HG02884 (cell line): ENCODE results near the gene KCNIP3.

Source experiments
- ATAC-seq: cut with Tn5 transposase; IDR thresholded peaks from one replicate; pipeline ENCODE4 v1.9.1; 2021; ENCODE audit warnings: mild to moderate bottlenecking, moderate library complexity; ENCODE audit not compliant: unreplicated experiment

Gene KCNIP3

GRCh38 chr2:95327861-95328260 is 30.7 kb downstream of the KCNIP3 start:
- ATAC-seq: no peak

- no peak for ATAC-seq
These were observed 31.4 kb downstream of the KCNIP3 start for GRCh38 chr2:95328358-95329125.

- no peak for ATAC-seq
These were observed 32.3 kb downstream of the KCNIP3 start for GRCh38 chr2:95329401-95329800.

GRCh38 chr2:95329891-95330793 is 33.0 kb downstream of the KCNIP3 start:
- ATAC-seq: no peak

DNA sequence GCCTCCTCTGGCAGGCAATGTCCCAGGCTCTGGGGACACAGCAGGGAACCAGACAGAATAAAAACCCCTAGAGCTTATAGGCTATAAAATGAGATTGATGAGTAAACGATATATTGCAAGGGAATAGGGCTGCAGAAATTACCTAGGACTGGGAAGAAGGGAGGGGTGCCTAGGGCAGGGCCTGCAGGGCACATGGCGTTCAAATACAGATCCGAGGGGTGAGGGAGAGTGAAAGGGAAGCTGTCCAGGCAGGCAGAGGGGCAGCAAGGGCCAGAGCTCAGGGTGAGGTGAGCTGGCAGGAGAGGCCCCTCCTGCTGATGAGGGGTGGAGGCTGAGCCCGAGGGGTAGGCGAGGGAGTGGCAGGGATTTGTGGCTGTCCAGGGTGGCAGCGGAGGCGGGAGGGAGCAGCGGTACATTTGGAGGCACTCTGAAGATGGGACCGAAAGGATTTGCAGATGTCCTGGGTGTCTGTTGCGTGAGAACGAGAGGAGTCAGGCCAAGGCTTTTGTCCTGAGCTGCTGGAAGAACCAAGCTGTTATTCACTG is 33.7 kb downstream of the KCNIP3 start:
- no peak for ATAC-seq

GRCh38 chr2:95331606-95332005 is 34.5 kb downstream of the KCNIP3 start:
- ATAC-seq: no peak

DNA sequence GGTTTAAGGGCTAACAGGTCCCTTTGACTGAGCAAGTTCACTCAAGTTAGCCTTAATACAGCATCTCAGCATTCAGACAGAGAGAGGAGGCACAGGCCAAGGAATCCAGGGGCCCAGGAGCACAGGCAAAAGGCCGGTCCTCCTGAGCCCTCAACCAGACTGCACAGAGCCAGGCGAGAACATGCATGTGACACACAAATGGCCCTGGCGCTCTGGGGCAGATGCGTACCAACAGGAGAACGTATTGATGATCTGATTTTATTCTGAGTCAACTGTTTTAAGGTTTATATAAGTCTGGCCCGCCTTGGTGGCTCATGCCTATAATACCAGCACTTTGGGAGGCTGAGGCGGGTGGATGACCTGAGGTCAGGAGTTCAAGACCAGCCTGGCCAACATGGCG is 34.9 kb downstream of the KCNIP3 start:
- ATAC-seq: no peak

GRCh38 chr2:95333056-95333455 is 35.9 kb downstream of the KCNIP3 start:
- ATAC-seq: no peak

GRCh38 chr2:95333888-95334338 is 36.8 kb downstream of the KCNIP3 start:
- ATAC-seq: no peak

DNA sequence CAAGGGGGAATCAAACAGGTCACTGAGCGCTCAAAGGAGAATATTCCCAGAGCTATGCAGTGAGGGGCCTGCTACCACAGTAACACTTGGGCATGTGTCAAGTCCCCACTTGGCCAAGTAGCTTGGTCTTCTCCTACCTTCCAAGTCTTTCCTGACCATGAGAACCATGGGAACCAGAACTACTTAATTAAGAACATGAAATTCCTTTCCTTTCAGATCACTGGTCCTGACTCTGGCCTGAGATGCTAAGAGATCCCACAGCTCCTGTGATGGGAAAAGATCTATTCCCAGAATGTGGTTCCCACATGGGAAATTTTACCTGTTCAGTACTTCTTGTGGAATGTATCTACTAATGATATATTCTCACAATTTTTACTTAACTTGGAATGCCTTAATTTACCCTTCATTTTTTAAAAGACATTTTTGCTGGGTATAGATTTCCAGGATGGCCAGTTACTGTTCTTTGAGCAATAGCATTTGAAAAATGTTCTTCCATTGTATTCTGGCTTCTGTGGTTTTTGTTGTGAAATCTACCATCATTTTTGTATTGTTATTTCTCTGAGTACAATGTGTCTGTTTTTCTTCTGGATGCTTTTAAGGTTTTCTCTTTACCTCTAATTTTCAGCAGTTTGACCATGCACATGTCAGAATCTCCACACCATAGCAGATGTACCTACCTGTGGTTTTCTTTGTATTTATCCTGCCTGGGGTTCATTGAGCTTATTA is 37.9 kb downstream of the KCNIP3 start:
- no peak for ATAC-seq

DNA sequence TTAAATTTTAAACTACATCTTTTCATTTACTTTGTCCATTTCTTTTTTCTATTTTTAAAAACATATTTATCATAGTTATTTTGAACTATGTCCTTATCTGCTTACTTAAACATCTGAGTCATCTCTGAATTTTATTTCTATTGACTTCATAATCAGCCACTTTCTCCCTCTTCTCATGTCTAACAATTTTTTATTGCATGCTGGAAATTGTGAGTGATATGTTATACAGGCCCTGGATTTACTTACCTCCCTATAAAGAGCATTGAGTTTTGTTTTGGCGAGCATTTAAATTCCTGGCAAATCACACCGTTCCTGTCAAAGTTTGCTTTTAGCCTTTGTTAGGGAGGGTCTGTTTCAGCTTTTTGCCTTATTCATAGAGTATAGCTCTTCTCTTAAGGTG is 39.3 kb downstream of the KCNIP3 start:
- ATAC-seq: no peak

- ATAC-seq: no peak
These were observed 40.7 kb downstream of the KCNIP3 start for GRCh38 chr2:95337829-95338228.

DNA sequence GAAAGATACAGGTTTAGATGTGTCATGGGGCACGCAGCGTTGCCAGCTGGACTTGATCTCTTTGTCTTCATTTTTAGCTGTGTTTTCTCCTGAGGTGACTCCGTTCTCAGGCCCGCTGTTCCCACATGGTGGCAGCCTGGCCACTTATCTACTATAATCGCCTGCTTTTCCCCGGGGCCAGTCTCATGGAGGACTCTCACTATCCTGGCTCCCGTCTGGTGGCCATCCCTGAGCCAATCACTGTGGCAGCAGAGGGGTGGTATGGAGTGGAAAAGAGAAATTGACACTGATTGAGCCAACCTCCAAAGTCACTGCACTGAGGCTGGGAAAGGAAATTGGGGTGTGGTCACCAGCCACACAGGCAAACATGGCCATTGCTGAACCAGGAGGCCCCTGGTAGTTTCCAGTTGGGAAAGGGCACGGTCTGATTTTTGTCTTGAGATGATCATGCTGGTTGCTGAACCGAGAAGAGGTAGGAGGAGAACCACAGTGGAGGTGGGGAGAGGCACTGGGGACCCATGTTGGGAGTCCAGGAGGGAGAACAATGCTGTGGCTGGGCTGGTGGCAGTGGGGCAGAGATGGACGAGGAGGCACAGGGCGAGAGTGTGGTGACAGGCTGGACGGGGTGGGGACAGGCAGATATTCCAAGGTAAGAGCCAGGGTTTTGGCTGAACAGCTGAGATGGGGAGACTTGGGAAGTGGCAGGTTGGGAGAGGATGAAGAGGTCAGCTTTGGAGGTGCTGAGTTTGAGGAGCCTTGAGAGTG is 45.6 kb downstream of the KCNIP3 start:
- no peak for ATAC-seq

GRCh38 chr2:95343429-95344214 is 46.5 kb downstream of the KCNIP3 start:
- no peak for ATAC-seq

- ATAC-seq: no peak
These were observed 47.1 kb downstream of the KCNIP3 start for GRCh38 chr2:95344215-95344583.

DNA sequence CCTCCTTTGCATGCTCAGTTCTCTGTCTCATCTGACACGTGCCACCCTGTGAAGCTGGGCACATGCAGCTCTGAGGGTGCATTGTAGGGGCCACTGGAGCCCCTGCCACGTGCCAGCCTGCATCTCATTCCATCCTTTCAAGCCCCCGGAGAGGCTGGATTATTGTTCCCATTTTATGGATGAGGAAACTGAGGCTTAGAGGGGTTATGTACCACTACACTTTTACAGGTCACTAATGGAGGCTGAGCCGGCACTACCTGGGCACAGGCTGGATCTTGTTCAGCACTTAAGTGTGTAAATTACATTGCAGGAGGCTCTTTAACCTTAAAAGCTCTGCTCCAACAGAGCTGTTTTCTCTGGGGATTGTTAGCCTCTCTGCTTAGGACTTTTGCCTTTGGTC is 47.5 kb downstream of the KCNIP3 start:
- ATAC-seq: no peak

DNA sequence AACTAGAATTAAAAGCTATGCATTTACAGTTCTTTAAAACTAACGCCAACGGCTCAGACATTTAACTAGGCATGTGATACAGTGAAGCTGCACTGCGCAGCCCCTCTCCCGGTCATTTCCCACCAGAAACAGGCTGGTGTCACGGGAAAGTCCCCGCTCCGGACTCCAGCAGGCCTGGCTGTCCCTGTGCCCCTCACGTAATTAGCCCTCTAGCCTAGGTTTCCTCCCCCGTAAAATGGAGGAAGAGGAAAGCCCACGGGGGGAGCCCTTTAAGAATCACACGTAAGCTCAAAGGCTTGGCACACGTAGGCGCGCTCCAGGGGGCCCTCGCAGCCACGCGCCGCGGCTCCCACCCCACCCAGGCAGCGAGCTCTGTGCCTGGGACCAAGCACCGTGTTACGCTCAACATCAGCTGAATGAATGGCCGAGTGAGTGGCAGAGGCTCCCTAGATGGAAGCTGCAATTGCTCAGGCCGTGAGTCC is 48.0 kb downstream of the KCNIP3 start:
- peak; percentile 7 for ATAC-seq

GRCh38 chr2:95345563-95346230 is 48.5 kb downstream of the KCNIP3 start:
- peak; percentile 79 for ATAC-seq

- no peak for ATAC-seq
These were observed 49.1 kb downstream of the KCNIP3 start for GRCh38 chr2:95346231-95346737.
